ENCODE results near the gene YIF1A.

The YIF1A gene

DNA sequence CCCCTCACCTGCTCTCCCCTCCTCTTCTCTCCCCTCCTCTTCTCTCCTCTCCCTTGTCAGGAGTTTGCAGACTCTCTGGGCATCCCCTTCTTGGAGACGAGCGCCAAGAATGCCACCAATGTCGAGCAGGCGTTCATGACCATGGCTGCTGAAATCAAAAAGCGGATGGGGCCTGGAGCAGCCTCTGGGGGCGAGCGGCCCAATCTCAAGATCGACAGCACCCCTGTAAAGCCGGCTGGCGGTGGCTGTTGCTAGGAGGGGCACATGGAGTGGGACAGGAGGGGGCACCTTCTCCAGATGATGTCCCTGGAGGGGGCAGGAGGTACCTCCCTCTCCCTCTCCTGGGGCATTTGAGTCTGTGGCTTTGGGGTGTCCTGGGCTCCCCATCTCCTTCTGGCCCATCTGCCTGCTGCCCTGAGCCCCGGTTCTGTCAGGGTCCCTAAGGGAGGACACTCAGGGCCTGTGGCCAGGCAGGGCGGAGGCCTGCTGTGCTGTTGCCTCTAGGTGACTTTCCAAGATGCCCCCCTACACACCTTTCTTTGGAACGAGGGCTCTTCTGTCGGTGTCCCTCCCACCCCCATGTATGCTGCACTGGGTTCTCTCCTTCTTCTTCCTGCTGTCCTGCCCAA, 12.8 kb downstream of the YIF1A start:
- TF ChIP-seq, protein P1, sequence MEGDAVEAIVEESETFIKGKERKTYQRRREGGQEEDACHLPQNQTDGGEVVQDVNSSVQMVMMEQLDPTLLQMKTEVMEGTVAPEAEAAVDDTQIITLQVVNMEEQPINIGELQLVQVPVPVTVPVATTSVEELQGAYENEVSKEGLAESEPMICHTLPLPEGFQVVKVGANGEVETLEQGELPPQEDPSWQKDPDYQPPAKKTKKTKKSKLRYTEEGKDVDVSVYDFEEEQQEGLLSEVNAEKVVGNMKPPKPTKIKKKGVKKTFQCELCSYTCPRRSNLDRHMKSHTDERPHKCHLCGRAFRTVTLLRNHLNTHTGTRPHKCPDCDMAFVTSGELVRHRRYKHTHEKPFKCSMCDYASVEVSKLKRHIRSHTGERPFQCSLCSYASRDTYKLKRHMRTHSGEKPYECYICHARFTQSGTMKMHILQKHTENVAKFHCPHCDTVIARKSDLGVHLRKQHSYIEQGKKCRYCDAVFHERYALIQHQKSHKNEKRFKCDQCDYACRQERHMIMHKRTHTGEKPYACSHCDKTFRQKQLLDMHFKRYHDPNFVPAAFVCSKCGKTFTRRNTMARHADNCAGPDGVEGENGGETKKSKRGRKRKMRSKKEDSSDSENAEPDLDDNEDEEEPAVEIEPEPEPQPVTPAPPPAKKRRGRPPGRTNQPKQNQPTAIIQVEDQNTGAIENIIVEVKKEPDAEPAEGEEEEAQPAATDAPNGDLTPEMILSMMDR (IDR thresholded peaks at IDR 0.05; ENCODE audit: low read depth, low read length) = no peak
- H3K36me3 ChIP-seq = peaks cover 44% of the 10 kb centered on the region
- no peak overlapping the region for H3K4me3 ChIP-seq (ENCODE audit: low read depth, low read length)
- no peaks in the 10 kb centered on the region for H3K27me3 ChIP-seq (ENCODE audit: insufficient read depth, low read depth, severe bottlenecking)
- no peaks in the 10 kb centered on the region for H3K9me3 ChIP-seq (ENCODE audit: severe bottlenecking)
- DNase-seq = no peak
- H3K27ac ChIP-seq = no peak overlapping the region

DNA sequence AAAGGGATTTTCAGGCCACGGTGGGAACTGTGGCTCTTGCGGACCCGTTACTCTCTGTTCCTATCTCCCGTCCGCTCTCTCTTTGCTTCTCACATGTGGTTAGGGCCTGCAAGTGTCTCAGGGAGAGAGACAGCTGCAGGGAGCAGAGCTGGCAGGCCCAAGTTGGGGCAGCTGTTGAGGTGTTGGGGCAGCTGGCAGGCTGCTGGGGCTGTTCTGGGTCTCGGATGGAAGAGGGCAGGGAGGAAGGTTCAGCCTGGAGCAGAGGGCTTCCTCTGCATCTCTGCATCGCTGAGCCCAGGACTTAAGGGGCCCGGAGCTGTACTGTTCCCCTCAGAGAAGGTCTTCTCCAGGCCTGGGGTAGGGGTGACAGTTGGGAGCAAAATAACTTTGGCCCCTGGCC, 13.5 kb downstream of the YIF1A start:
- Histone ChIP-seq H3K4me3 (ENCODE audit: low read depth, low read length) (no peak overlapping the region), H3K36me3 (peaks cover 49% of the 10 kb centered on the region), H3K27me3 (ENCODE audit: insufficient read depth, low read depth, severe bottlenecking) (no peaks in the 10 kb centered on the region), H3K27ac (no peak overlapping the region), H3K9me3 (ENCODE audit: severe bottlenecking) (no peaks in the 10 kb centered on the region)
- TF ChIP-seq, protein P1 (IDR thresholded peaks at IDR 0.05; ENCODE audit: low read depth, low read length) = no peak
- no peak for DNase-seq

DNA sequence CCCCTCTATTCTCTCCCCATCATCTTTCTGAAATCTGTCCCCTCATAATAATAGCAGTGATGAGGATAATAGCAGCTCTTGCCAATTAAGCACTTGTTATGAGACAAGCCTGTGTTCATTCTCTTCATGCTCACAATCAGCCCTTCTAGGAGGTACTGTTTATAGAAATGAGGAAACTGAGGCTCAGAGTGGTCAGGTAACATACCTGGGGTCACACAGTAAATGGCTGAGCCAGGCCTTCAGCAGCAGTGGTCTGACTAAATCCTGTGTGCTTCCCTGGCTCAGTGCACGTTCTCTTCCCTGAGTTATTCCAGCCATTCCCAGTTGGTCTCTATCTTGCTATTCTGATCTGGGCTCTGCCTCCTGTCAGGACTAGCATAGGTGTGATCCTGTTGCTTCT, 14.7 kb downstream of the YIF1A start:
- Histone ChIP-seq H3K36me3 (peaks cover 50% of the 10 kb centered on the region), H3K27ac (no peak overlapping the region), H3K27me3 (ENCODE audit: insufficient read depth, low read depth, severe bottlenecking) (no peaks in the 10 kb centered on the region), H3K4me3 (ENCODE audit: low read depth, low read length) (no peak overlapping the region), H3K9me3 (ENCODE audit: severe bottlenecking) (no peaks in the 10 kb centered on the region)
- TF ChIP-seq, protein P1 (IDR thresholded peaks at IDR 0.05; ENCODE audit: low read depth, low read length) = no peak
- no peak for DNase-seq

DNA sequence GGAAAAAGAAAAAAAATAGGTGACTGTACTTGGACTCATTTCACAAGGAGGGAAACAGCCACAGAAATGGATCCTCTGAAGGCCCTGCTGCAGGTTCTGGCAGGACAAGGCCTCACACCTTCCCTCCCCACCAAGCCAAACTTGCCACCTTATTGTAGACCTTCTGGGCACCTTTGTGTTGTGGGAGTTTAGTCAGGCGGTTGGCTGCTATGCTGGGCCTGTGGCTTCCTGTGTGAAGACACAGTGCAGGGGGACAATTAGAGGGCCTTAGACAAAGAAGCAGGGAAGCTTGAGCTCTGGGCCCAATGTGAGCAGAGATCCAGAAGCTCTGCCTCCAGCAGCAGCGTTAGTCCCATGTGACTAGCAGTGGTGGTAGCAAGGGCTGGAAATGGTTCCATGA, 16.3 kb downstream of the YIF1A start:
- no peak overlapping the region for H3K27ac ChIP-seq

DNA sequence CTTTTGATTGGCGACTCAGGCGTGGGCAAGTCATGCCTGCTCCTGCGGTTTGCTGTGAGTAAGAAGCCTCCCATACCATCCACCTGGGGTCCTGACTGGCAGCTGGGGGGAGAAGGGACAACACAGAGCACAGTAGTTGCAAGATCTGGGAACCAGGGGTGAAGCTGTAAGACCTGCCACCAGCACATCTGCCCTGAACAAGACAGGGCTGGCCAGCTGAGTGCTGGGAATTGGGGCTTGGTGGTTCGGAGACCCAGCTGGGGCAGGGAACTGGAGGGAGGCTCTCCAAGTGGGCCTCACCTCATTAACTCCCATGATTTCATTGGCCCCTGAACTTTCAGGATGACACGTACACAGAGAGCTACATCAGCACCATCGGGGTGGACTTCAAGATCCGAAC, 17.1 kb downstream of the YIF1A start:
- Histone ChIP-seq H3K9me3 (ENCODE audit: severe bottlenecking) (no peaks in the 10 kb centered on the region), H3K4me3 (ENCODE audit: low read depth, low read length) (no peak overlapping the region), H3K27me3 (ENCODE audit: insufficient read depth, low read depth, severe bottlenecking) (no peaks in the 10 kb centered on the region), H3K36me3 (peaks cover 55% of the 10 kb centered on the region), H3K27ac (no peak overlapping the region)
- TF ChIP-seq, protein P1 (IDR thresholded peaks at IDR 0.05; ENCODE audit: low read depth, low read length) = no peak
- DNase-seq = no peak

More for the DNA sequence above, 16.3 kb downstream of the YIF1A start:
- Histone ChIP-seq H3K9me3 (ENCODE audit: severe bottlenecking) (no peaks in the 10 kb centered on the region), H3K4me3 (ENCODE audit: low read depth, low read length) (no peak overlapping the region), H3K27me3 (ENCODE audit: insufficient read depth, low read depth, severe bottlenecking) (no peaks in the 10 kb centered on the region), H3K36me3 (peaks cover 50% of the 10 kb centered on the region)
- no peak for DNase-seq
- TF ChIP-seq, protein P1 (IDR thresholded peaks at IDR 0.05; ENCODE audit: low read depth, low read length) = no peak

Measured in WERI-Rb-1 (cell line).